DMS153 treated with DMSO at 0.1 percent for 48 hours (cell line): Measurements from ENCODE around the gene CFL1.

Experiments used
- DNase-seq: peaks from one replicate; lab custom pipeline; 2025; ENCODE audit not compliant: unreplicated experiment; lab: John Stamatoyannopoulos, UW

Gene CFL1

GRCh38 chr11:65809496-65809895, 48.5 kb downstream of the CFL1 start:
- no peak for DNase-seq

- no peak for DNase-seq
Measured at GRCh38 chr11:65808744-65809341, 49.1 kb downstream of the CFL1 start.

- DNase-seq, result no peak
Measured at GRCh38 chr11:65806979-65807378, 51.0 kb downstream of the CFL1 start.
